Uterus (tissue), 2 donors: Measurements from ENCODE around the gene MKLN1.

ENCODE experiments used
- CTCF ChIP-seq, 4 experiments: fragments of 200-600 bp in 2 of 4; fragments of 450-650 bp in 2 of 4; sonication (generic) in 2 of 4; IDR thresholded peaks; one replicate each; pipeline ENCODE4 v1.5.1; 2016 to 2019; ENCODE audit warnings: antibody characterized with exemption in 4 of 4, mild to moderate bottlenecking in 2 of 4, moderate library complexity in 1 of 4
- POLR2A ChIP-seq, 2 donors: fragments of 450-650 bp; IDR thresholded peaks; one replicate each; pipeline ENCODE4 v1.6.1; 2016; ENCODE audit warnings: antibody characterized with exemption in 2 of 2, mild to moderate bottlenecking in 1 of 2, moderate library complexity in 1 of 2

GRCh38 chr7:131306777-131307176 lies 20.9 kb upstream of the MKLN1 start:
- no peak for TF ChIP-seq CTCF (IDR thresholded peaks at IDR 0.05)
- no peak for TF ChIP-seq POLR2A (IDR thresholded peaks at IDR 0.05)
